ENCODE results near the gene SRRD. TPM values are rescaled to one million over a fixed set of nuclear protein-coding genes. Genes with fewer than 3 reads are reported as not detected.

Gene SRRD
- total and polyA plus RNA-seq, 2 of the 8 experiments (the other 6 are each of a cell fraction or from before 2014, with no cell fraction given), result 17.1 to 25.3 TPM

- TF ChIP-seq TCF12 (IDR thresholded peaks at IDR 0.05; ENCODE audit: low read depth, low read length), result no peak
- TF ChIP-seq EP300 (IDR thresholded peaks at IDR 0.05; ENCODE audit: borderline replicate concordance in 1 of 2, low read depth in 2 of 2, low read length in 2 of 2), result no peak
- TF ChIP-seq POLR2AphosphoS5 (IDR thresholded peaks at IDR 0.05; ENCODE audit: low read depth, low read length), result peak; percentile 74
- no peak; the same call in 1 of the 2 replicates for TF ChIP-seq SP4 (IDR thresholded peaks at IDR 0.05; ENCODE audit: low read length)
- TF ChIP-seq E2F6 (IDR thresholded peaks at IDR 0.05), result no peak
- TF ChIP-seq EZH2 (IDR thresholded peaks at IDR 0.05; ENCODE audit: low read depth, low read length, severe bottlenecking), result no peak
- no peak for TF ChIP-seq CHD7 (IDR thresholded peaks at IDR 0.05; ENCODE audit: insufficient replicate concordance, low read length)
- no peak for TF ChIP-seq TEAD4 (IDR thresholded peaks at IDR 0.05; ENCODE audit: low read depth, low read length)
- TF ChIP-seq YY1 (IDR thresholded peaks at IDR 0.05; ENCODE audit: low read depth, low read length), result peak; percentile 57; the same call in 1 of the 2 replicates
- no peak for TF ChIP-seq ZNF274 (IDR thresholded peaks at IDR 0.05; ENCODE audit: borderline replicate concordance, extremely low read depth, low read length)
These were observed 28.6 kb downstream of the SRRD start, which contains the start of gene TFIP11 (continued) for GRCh38 chr22:26512149-26512793.
